HG03439 (cell line): ENCODE measurements around the gene PER3.
"Not testable (repeated sequence)": the region's sequence is repeated elsewhere in the genome, so short reads cannot be mapped to it uniquely, and the experiment has no call there.

Experiments used
- ATAC-seq: cut with Tn5 transposase; IDR thresholded peaks from one replicate; pipeline ENCODE4 v1.9.1; 2021; ENCODE audit warnings: mild to moderate bottlenecking, moderate library complexity; ENCODE audit not compliant: unreplicated experiment

Gene PER3

DNA sequence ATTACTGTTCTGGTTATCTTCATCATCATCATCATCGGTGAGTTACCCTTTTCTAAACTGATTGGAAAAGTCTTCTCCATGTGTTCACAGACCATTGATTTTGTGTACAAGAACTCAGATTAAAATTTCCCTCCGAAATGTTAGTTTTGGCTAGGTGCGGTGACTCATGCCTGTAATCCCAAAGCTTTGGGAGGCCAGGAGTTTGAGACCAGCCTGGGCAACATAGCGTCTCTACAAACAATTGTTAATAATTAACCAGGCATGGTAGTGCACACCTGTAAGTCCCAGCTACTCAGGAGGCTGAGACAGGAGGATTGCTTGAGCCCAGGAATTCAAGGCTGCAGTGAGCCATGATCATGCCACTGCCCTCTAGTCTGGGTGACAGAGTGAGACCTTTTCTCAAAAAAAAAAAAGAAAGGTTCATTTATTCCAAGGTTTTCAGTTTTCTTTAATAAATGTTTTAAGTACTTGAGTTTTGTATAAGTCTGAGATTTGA is 5.9 kb upstream of the PER3 start:
- no peak for ATAC-seq

DNA sequence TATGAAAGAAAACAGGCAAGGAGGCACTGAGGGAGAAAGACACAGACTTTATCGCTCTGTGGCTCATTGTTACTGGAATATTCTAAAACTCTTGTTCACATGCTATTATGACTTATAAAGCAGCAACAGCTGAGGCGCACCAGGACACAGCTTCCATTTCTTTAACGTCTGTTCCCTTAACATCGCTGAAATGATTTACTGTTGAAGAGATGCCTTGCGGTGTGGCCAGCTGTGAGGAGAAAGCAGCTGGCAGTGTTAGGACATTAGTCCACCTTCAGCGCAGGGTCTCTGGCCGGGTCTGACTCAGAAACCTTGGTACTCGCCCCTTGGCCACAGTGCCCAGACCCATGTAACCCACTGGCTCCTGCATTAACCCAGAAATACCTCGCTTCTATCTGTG is 3.1 kb upstream of the PER3 start:
- no peak for ATAC-seq

DNA sequence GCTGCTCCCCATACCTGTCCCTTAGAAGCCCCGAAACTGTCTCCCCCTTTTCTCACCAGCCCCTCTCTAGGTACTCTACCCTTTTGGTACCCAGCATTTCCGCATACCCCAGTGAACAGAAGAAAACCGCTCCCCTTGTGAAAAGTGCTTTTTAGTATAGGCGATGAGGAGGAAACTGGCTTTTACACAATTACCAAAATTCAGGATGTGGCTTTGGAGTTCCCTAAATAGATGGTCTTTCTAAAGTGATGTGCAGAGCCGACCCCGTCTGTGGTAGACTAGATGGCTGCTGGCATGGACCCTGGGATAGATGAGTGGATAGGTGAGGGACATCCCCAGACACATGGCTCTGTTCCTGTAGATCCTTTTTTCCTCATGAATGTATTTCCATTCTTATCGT is 2.6 kb upstream of the PER3 start:
- no peak for ATAC-seq

DNA sequence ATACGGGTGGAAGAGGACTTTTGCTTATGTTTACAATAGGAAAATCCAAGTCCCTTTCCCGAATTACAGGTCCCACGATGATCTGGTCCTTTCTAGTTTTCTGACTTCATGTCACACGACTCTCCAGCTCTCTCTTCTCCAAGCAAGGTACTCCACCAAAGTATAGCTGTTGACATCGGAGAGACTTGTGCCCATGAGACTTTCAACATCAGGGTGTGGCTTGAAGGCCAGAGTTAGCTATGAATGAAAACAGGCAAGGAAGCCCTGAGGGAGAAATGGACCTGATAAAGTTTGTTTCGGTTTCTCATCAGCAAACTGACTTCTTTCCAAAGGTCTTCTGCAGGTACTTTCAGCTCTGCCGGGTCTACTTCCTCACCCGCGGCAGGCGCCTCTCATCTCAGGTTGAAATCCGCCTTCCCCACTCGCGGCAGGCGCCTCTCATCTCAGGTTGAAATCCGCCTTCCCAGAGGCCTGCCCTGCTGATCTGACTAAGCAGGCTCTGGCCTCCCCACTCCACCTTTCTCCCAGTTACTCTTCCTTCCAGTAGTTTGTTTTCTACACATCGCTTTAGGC is 2.1 kb upstream of the PER3 start:
- no peak for ATAC-seq

DNA sequence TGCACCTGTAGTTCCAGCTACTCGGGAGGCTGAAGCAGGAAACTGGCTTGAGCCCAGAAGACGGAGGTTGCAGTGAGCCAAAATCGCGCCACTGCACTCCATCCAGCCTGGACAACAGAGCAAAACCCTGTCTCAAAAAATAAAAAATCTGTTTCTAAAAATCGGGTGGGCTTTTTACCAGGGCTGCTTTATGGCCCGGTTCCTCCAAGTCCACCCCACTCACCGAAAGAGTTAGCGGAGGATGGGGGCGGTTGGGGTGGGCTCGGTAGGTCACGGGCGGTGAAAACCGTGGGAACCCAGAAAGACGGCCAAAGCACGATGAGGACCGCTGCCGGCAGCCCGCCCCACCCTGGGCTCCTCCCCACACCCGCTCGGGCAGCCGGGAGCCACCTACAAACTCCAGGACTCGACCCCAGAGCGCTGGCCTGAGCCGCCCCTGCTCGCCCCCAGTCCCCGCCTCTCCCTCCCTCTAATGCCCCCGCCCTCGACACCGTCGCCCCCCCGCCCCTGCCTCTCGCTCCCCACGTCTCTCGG is 846 bp upstream of the PER3 start:
- no peak for ATAC-seq

DNA sequence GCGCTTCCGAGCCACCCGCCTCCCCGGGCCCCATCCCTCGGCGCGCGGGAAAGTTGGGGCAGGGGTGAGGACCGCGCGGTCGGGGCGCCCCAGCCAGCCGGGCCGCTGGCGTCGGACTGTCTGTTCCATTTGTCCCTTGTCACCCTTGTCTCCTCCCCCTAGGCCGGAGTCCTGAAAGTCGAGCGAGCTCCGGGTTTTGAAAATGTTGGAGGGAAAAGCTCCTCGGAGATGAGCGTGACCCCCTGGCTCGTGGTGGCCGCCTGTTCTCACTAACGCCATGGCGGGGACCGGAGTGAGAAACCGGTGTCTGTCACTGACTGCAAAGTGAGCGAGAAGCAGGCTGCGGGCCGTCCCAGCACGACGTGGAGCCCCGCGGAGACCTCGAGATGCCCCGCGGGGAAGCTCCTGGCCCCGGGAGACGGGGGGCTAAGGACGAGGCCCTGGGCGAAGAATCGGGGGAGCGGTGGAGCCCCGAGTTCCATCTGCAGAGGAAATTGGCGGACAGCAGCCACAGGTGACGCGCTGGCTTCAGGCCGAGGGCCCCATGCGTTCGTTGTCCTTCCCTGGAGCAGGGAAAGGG is 491 bp downstream of the PER3 start:
- no peak for ATAC-seq

DNA sequence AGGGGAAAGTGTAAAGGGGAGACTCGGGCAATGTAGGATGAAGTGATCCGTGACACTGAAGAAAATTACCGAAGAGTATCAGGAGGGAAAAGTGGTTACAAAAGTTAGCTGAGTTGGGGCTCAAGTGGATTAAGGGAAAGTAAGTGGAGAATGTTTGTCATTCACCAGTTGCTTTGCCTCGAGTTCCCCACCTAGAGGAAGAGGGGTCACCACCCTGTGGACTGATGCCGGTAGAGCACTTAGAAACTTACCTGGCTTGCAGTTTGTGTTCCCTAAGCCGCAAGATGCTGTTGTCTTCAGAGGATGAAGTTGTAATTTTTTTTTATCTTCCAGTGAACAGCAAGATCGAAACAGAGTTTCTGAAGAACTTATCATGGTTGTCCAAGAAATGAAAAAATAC is 1.0 kb downstream of the PER3 start:
- ATAC-seq: no peak

DNA sequence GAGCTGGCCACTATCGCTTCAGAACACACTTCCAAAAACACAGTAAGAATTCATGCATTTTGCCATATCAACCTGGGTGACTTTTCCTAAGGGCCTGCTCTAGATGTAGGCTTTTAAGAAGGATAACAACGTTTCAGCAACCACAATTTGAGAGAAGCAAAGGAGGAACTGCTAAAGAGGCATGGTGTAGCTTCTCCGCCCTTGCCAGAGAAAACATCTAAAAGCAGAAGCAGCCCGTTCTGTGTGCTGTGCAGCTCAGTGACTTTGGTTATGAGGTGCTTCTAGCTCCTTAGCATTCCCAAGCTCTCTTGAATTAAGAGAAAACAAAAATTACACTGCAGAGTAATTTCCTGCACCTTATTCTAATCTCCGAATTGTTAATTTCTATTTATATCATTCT is 2.7 kb downstream of the PER3 start:
- ATAC-seq: no peak

DNA sequence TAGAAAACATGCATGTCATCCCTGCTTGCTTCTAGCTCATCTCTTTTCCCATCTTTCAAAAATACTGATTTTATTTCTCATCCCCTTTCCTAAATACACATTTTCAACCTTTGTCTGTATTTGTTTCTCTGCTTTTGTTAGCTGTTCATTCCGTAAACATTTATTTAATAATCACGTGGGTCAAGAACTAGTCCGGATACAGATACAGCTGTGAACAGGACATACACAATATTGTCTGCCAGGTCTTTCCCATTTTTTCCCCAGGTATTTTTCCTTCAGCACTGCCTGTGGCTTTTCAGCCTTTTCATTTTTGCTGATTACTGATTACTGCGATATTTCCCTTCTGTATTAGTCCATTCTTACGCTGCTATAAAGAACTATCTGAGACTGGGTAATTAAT is 5.7 kb downstream of the PER3 start:
- no peak for ATAC-seq

DNA sequence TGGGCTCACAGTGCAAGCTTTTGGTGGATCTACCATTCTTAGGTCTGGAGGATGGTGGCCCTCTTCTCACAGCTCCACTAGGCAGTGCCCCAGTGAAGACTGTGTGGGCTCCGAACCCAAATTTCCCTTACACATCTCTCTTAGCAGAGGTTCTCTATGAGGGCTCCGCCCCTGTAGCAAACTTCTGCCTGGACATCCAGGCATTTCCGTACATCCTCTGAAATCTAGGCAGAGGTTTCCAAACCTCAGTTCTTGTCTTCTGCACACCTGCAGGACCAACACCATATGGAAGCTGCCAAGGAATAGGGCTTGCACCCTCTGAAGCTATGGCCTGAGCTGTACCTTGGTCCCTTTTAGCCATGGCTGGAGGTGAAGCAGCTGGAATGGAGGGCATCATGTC is 6.9 kb downstream of the PER3 start:
- ATAC-seq: not testable (repeated sequence)

DNA sequence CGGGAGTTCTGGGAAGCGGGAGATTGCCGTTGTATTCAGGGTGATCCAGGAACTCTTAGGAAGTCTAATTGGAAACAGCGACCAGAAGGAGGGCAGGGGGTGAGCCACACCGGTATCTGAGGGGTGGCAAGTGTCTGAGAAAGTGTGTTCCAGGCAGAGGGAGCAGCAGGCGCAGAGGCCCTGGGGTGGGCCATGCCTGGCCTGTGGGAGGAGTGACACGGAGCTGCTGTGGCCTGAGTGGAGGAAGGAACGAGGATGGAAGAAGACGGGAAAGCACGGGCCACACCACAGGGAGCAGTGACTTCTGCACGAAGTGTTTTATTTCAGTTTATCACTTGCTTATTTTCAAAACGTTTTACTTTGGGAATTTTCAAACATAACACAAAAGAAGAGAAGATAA is 11.3 kb downstream of the PER3 start:
- no peak for ATAC-seq

DNA sequence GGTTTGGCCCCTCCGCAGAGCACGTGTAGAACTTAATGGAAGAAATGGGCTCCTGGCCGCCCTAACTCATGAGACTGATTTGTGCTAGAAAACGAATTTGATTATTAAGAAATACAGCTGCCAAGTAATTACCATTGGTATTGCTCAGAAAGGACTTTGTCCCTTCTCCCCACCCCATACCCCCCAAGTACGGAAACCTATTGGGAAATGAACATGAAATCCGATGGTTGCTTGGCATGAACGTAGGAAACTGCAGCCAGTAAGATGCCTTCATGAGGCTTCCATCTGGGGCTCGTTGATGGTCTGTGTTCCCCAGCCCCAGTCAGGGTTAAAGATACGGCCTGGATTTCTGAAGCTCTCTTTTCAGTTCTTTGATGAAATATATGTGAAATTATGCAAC is 21.4 kb downstream of the PER3 start:
- ATAC-seq: no peak

DNA sequence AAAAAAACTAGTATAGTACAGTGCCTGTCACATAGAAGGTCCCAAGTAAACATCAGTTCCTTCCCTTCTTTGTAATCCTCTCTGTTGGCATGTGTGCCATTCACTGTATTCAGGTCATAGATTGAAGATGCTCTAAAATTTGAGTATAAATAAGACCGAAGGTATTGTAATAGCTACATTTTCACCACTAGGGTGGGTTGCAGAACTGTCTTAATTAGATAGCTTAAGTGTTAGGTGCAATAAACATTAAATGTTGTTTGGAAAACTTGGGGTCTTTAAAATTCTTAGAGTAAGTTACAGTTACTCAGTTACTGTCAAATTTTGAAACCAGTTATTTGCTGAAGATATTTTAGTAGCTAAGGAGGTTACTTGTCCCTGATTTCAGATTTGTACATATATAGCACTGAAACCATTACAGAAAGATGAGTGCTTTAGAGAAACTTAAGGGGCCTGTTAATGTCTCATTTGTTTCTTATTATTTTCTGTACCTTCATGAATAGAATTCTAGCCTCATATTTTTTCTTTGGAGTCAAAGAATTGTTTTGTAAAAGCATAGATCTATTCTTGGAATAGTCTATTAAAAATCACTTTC is 24.3 kb downstream of the PER3 start:
- ATAC-seq: no peak

DNA sequence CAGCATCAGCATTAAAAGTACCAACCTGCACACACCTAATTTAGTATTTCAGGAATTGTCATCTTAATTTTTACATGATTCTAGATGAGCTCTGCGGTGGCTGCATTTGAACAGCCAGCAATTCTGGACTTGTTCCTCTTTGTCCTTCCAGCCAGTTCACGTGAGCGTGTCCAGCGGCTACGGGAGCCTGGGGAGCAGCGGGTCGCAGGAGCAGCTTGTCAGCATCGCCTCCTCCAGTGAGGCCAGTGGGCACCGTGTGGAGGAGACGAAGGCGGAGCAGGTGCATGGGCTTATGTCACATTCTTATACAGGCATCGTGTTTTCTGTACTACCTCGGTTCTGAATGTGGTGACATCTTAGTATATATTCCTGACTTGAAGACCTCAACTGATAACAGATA is 25.7 kb downstream of the PER3 start:
- ATAC-seq: no peak

DNA sequence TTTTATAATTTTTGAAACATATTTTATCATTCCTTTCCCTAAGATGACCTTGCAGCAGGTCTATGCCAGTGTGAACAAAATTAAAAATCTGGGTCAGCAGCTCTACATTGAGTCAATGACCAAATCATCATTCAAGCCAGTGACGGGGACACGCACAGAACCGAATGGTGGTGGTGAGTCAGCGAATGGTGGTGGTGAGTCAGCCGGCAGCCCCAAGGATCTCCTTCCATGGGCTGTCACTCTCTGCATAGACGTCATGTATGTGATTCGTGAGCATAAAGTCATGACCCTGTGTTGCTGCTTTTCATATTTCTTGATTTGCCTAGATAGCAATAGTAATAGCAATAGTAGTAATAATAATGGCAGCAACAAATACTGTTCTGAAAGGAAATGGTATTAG is 26.3 kb downstream of the PER3 start:
- no peak for ATAC-seq

DNA sequence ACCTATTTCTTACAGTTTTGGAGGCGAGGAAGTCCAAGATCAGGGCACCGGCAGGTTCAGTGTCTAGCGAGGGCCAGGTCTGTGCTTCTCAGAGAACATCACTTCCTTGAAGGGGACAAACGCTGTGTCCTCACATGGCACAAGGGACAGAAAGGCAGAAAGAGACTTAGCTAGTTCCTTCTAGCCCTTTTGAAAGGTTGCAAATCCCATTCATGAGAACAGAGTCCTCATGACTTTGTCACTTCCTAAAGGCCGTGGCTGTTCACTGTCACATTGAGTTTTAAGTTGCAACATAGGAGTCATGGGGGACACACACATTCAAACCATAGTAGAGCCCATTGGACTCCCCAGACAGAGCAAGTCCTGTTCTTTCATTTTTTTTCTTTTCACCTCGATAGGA is 27.4 kb downstream of the PER3 start:
- ATAC-seq: no peak

DNA sequence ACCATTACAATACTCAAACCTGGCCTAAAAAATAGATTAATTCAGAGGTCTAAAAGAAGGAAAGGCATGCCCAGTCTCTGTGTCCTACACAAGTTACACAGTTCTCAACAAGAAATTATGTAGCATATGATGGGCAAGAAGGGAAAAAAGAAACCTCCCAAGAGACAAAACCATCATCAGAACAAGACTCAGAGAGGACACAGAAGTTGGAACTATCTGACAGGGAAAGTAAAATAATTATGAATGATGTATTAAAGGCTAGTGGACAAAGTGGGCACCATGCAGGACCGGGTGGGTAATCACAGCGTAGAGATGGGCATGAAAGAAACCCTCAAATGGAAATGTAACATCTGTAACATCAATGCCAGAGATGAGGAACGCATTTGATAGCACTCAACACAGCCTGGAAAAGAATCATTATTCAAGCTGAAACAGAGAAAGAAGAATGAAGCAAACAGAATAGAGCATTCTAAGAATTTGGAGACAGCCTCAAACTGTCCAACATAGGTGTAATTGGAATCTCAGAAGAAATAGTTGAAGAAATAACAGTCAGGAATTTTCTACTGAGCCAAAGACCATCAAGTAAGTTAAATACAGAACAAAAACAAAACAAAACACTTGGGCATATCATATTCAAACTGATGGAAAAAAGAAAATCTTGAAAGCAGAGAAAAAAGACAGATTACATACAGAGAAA is 29.7 kb downstream of the PER3 start:
- ATAC-seq: no peak

DNA sequence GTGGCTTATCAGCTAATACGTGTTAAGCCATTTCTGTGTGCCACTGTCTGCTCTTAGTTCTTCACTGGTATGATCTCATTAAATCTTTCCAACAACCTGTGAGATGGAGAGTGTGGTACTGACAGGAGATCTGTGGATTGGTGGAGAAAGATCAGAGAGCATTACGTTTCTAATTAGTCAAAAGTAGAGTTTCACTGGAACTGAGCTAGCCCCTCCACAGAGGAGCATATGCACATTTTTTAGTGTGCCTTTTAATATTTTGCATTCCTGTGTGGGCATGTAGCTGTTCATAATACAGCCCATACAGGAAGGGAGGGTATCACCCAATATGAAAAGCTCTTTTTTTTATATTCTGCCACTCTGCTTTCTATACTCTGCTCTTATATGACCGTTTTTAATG is 37.2 kb downstream of the PER3 start:
- ATAC-seq: no peak

DNA sequence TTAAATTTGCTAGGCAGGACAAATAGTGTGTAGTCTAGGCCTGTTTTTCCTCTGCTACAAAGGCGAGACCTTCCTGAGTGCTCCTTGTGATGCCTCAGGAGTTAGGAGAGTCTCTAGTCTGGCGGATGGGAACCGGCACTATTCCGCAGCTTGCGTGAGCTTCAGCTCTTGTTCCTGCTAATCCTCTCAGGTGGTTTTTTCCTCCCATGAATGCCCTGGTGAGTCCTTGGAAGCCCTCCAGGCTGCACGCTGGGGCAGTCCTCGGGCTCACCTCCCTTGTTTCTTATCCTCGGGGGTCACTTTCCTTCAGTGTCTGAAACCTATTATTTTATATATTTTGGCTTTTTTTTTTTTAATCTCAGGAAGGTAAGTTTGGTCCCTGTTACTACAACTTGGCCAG is 40.6 kb downstream of the PER3 start:
- no peak for ATAC-seq

DNA sequence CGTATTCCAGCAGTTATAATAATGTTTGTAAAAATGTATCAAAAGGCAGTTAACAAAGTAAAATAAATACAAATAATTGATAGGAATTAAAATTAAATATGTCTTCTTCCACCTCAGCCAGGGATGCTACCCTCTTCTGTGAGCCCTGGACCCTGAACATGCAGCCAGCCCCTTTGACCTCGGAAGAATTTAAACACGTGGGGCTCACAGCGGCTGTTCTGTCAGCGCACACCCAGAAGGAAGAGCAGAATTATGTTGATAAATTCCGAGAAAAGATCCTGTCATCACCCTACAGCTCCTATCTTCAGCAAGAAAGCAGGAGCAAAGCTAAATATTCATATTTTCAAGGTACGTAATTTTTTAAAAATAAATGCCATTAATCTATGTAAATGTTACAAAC is 42.3 kb downstream of the PER3 start:
- no peak for ATAC-seq

DNA sequence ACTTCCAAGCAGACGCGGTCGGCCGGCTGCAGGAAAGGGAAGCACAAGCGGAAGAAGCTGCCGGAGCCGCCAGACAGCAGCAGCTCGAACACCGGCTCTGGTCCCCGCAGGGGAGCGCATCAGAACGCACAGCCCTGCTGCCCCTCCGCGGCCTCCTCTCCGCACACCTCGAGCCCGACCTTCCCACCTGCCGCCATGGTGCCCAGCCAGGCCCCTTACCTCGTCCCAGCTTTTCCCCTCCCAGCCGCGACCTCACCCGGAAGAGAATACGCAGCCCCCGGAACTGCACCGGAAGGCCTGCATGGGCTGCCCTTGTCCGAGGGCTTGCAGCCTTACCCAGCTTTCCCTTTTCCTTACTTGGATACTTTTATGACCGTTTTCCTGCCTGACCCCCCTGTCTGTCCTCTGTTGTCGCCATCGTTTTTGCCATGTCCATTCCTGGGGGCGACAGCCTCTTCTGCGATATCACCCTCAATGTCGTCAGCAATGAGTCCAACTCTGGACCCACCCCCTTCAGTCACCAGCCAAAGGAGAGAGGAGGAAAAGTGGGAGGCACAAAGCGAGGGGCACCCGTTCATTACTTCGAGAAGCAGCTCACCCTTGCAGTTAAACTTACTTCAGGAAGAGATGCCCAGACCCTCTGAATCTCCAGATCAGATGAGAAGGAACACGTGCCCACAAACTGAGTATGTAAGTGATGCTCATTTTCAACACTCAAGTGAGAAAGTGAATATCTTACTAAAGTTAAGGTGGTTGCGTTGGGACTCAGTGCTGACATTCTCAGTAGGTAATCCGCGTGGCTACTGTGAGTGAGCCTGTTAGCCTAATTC is 43.2 kb downstream of the PER3 start:
- ATAC-seq: peak; percentile 49
